ENCODE measurements around the gene KRT74. TPM values are rescaled to one million over a fixed set of nuclear protein-coding genes. Genes with fewer than 3 reads are reported as not detected.

The KRT74 gene
- total and polyA plus RNA-seq, 2 of the 13 experiments (the other 11 are each of a cell fraction or from before 2014, with no cell fraction given): not detected

GRCh38 chr12:52581481-52581880 lies 7.8 kb upstream of the KRT74 start:
- POLR2A ChIA-PET: no interaction called here
- no peak overlapping the region for H3K4me3 ChIP-seq (replicated peaks in 1 of 3; ENCODE audit: insufficient read depth in 1 of 3, low read depth in 2 of 3, low read length in 3 of 3)
- WGBS (ENCODE audit: low lambda C conversion rate): 2% methylated on average over 6 of the region's 6 CpGs
- no peak overlapping the region for H2AFZ ChIP-seq (ENCODE audit: low read length)
- TF ChIP-seq ZNF232 (CRISPR knock-in tag; IDR thresholded peaks at IDR 0.05; ENCODE audit: borderline replicate concordance) (no peak), FOXP4 (CRISPR knock-in tag; IDR thresholded peaks at IDR 0.05) (no peak), AKAP8 (CRISPR knock-in tag; IDR thresholded peaks at IDR 0.05) (no peak)
- no peaks in the 10 kb centered on the region for H3K9me3 ChIP-seq (ENCODE audit: low read length)
- H3K4me2 ChIP-seq (ENCODE audit: low read depth, low read length): no peak overlapping the region
- no peaks in the 10 kb centered on the region for H3K36me3 ChIP-seq (replicated peaks in 1 of 2; ENCODE audit: control insufficient read depth in 1 of 2, insufficient read depth in 2 of 2, low read length in 2 of 2)
- no peak for DNase-seq (ENCODE audit: low spot score)
- no peaks in the 10 kb centered on the region for H4K20me1 ChIP-seq (ENCODE audit: insufficient read depth, low read length)
- intact Hi-C loops (cut with micrococcal nuclease; ENCODE audit: unreplicated experiment) (no loop called here), in situ Hi-C loops (cut with HindIII; ENCODE audit: extremely low pct_ligation_motif_present, low pct_unique_long_range_greater_than_20kb) (loop anchor here (5.0 to 10.0 kb wide), 2 partner anchors 286 to 403 kb away; no protein-coding TSS in a partner anchor)
- BruUV-seq (replicated peaks): no TSS peak
- H3K27ac ChIP-seq (ENCODE audit: extremely low read length, insufficient read depth, low read length): no peak overlapping the region
- no peaks in the 10 kb centered on the region for H3K79me2 ChIP-seq (ENCODE audit: insufficient read depth, low read length)
- CTCF ChIA-PET (ENCODE audit: low intra/inter-chr PET ratio, low total read pairs): interaction anchor here (3.8 kb wide), 1 partner anchor 298 kb away, joined by 33 read pairs; no protein-coding TSS in a partner anchor
- ATAC-seq: no peak
- no peak overlapping the region for H3K9ac ChIP-seq (ENCODE audit: insufficient read depth, low read depth, low read length)
- peaks cover 4 to 44% of the 10 kb centered on the region in 2 experiments; a peak in 2 of 5 replicates for H3K27me3 ChIP-seq (ENCODE audit: control insufficient read depth in 1 of 2, insufficient read depth in 2 of 2, low read length in 2 of 2)
- FAIRE-seq: no peak
- H3K4me1 ChIP-seq (ENCODE audit: insufficient read depth, low read length): no peaks in the 10 kb centered on the region

- in situ Hi-C loops (cut with HindIII; ENCODE audit: extremely low pct_ligation_motif_present, low pct_unique_long_range_greater_than_20kb): loop anchor here (5.0 to 10.0 kb wide), 2 partner anchors 286 to 404 kb away; no protein-coding TSS in a partner anchor
- H3K27me3 ChIP-seq (ENCODE audit: control insufficient read depth in 1 of 2, insufficient read depth in 2 of 2, low read length in 2 of 2): peaks cover 4 to 48% of the 10 kb centered on the region in 2 experiments; a peak in 2 of 5 replicates
- POLR2A ChIA-PET: no interaction called here
Measured at GRCh38 chr12:52581066-52581465, 7.4 kb upstream of the KRT74 start.

More at GRCh38 chr12:52581066-52581465, 7.4 kb upstream of the KRT74 start:
- DNase-seq (ENCODE audit: low spot score) (no peak), FAIRE-seq (no peak), ATAC-seq (no peak)
- Histone ChIP-seq H3K27ac (ENCODE audit: extremely low read length, insufficient read depth, low read length) (no peak overlapping the region), H3K9me3 (ENCODE audit: low read length) (no peaks in the 10 kb centered on the region), H2AFZ (ENCODE audit: low read length) (no peak overlapping the region), H3K36me3 (replicated peaks in 1 of 2; ENCODE audit: control insufficient read depth in 1 of 2, insufficient read depth in 2 of 2, low read length in 2 of 2) (no peaks in the 10 kb centered on the region), H3K4me1 (ENCODE audit: insufficient read depth, low read length) (no peaks in the 10 kb centered on the region), H3K9ac (ENCODE audit: insufficient read depth, low read depth, low read length) (no peak overlapping the region), H3K79me2 (ENCODE audit: insufficient read depth, low read length) (no peaks in the 10 kb centered on the region), H3K4me2 (ENCODE audit: low read depth, low read length) (no peak overlapping the region), H3K4me3 (replicated peaks in 1 of 3; ENCODE audit: insufficient read depth in 1 of 3, low read depth in 2 of 3, low read length in 3 of 3) (no peak overlapping the region), H4K20me1 (ENCODE audit: insufficient read depth, low read length) (no peaks in the 10 kb centered on the region)
- TF ChIP-seq SKIL (CRISPR knock-in tag; IDR thresholded peaks at IDR 0.05; ENCODE audit: borderline replicate concordance): no peak
- no peak for TF ChIP-seq ZSCAN21 (CRISPR knock-in tag; IDR thresholded peaks at IDR 0.05; ENCODE audit: borderline replicate concordance)
- no TSS peak for BruUV-seq (replicated peaks)
- intact Hi-C loops (cut with micrococcal nuclease; ENCODE audit: unreplicated experiment): no loop called here
- 0% methylated on average over 3 of the region's 7 CpGs for WGBS (ENCODE audit: low lambda C conversion rate)
- CTCF ChIA-PET (ENCODE audit: low intra/inter-chr PET ratio, low total read pairs): interaction anchor here (3.8 kb wide), 1 partner anchor 299 kb away, joined by 33 read pairs; no protein-coding TSS in a partner anchor

Data from HepG2 (cell line).